Dedifferentiated amniotic fluid mesenchymal stem cell (primary cell): Measurements from ENCODE around the gene BNC1.
A peak's percentile ranks its signal among the peaks of the same experiment; 100 is the strongest.

Source experiments
- DNase-seq: peaks from one replicate; pipeline ENCODE4 v3.0.0-alpha.2; 2016; ENCODE audit errors: extremely low spot score

The BNC1 gene, protein sequence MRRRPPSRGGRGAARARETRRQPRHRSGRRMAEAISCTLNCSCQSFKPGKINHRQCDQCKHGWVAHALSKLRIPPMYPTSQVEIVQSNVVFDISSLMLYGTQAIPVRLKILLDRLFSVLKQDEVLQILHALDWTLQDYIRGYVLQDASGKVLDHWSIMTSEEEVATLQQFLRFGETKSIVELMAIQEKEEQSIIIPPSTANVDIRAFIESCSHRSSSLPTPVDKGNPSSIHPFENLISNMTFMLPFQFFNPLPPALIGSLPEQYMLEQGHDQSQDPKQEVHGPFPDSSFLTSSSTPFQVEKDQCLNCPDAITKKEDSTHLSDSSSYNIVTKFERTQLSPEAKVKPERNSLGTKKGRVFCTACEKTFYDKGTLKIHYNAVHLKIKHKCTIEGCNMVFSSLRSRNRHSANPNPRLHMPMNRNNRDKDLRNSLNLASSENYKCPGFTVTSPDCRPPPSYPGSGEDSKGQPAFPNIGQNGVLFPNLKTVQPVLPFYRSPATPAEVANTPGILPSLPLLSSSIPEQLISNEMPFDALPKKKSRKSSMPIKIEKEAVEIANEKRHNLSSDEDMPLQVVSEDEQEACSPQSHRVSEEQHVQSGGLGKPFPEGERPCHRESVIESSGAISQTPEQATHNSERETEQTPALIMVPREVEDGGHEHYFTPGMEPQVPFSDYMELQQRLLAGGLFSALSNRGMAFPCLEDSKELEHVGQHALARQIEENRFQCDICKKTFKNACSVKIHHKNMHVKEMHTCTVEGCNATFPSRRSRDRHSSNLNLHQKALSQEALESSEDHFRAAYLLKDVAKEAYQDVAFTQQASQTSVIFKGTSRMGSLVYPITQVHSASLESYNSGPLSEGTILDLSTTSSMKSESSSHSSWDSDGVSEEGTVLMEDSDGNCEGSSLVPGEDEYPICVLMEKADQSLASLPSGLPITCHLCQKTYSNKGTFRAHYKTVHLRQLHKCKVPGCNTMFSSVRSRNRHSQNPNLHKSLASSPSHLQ

DNA sequence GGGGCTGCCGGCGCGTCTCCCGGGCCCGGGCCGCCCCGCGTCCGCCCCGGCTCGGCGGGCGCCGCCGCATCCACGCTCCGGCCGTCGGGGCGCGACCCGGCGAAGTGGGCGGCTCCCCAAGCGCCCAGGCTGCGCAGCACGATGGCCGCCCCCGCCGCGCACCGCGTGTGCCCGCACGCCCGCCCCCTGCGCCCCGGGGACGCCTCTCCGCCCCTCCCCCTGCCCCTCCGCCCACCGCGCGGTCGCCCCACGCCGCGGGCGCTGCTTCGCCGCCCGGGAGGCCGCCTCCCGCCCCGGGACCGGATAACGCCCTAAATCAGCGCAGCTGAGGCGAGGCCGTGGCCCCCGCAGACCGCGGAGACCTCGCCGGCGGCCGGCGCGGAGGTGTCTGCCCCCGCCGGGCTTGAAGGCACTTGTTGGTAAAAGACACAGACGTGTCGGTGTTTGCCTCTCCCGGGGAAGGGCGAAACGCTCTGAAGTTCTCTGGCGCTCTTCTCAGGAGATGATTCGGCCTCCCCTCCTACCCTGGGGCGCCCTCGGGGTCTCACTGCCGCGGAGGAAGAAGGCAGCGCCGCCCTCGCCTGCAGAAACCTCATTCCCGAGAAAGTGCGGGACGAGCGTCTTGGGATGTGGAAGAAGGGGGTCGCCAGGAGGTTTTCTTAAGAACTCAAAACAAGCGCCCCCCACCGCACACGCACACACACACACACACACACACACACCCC is at the start of gene BNC1:
TSS of gene BNC1 (minus strand) at position 106 of the 725 bp plus-strand sequence. CDS start at position 70, 36 bp downstream.
- DNase-seq, result no peak

DNA sequence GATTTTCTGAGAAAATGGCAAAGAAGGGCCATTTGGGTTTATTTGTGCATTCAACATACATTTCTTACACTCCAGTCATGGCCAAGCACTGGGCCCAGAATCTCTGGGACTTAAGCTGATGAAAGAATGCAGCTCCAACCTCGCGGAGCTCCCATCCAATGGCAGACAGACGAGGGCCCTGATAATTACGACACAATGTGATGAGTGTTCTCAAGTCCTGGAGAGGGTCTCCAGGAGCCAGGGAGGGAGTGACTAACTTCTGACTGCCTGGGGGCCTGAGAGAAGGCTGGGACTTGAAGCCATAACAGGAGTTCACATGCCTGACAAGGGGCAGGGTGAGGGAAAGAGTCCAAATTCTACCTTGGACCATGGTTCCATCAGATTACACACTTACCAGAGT is 42.6 kb upstream of the BNC1 start:
- DNase-seq, result no peak

DNA sequence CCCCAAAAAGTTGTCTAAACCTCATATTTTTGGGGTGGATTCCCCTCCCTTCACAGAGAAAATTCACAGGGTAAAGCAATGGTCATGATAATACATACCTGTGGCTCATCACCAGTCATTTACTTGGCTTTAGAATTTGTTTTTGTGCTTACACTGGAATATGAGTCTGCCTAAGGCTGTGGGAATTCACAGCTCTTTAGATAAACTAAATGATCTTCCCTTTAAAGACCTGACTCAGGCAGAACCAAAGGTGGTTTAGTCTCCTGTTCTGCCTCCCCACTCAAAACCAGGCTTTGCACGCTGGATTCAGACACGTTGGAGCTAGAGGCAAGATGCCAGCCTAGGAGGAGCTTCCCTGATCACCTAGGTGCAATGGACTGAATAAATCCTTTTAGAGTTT is 40.3 kb upstream of the BNC1 start:
- no peak for DNase-seq

DNA sequence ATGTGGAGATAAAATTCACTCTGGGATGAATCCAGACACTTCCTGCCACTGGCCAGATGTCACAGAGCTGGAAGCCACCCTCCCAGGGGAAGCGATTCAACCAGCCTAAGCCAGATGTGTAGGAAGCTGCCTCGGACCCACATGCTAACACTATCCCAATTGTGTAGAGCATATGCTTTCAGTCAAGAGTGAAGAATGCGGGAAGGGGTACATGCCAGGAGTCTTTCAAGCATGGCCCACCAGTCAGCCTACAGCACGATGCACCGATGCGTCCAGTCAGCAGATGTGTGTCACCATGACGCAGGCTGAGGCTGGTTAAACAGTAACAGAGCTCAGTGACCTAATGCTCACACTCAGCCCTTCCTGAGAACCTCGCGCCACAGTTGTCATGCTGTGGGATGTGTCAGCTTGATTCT is 38.8 kb upstream of the BNC1 start:
- DNase-seq, result peak; percentile 70

DNA sequence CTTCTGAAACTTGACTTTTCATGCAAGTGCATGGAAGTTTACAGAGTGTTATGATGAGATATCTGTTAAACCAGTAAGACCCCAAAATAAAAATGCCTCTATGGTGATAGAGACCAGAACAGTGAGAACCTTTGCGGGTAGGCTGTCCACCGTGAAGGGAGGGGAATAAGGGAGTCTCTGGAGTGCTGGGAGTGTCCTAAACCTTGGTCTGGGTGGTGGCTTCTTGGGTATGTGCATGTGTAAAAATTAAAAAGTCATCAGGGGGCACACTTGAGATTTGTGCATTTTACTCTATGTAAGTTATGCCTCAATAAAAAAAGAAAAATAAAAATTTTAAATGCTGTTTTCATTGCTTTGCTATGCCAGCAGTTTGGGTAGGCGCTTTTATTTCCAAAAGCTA is 38.2 kb upstream of the BNC1 start:
- DNase-seq, result no peak

DNA sequence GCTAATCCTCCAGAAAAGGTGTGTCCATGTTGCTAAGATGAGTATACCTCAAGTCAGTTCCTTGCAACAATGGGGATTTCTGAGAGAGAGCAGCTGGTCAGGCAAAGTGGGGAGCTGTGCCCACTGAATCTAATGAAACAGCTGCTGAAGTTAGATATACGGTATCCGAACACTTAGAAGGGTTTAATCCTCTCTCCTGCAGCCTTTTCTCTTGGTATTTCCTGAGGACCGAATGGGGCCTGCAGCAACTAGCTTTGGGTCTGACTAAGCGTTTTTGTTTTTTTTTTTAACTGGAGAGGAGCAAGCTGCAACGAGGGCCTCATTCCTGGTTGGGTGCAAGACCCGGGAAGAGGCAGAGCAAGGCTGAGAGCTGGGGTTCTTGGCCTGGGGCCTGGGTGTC is 37.6 kb upstream of the BNC1 start:
- peak; percentile 19 for DNase-seq

DNA sequence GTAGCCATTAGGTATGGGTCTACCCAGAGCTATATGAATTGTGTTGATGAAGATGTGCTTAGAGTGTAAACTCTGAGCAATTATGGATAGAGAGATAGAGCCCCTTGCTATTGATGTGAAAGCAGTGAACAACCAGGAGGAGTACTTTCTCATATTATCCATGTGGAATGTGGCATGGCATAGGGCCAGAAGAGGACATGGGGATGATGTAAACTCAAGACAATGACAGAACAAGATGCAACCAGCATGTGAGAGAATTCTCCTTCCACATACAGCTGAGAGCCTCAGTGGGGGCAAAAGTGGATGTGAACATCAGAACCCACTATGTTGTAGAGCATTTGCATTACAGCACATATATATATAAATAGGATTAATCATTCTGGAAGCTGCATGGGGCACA is 36.4 kb upstream of the BNC1 start:
- peak; percentile 17 for DNase-seq

DNA sequence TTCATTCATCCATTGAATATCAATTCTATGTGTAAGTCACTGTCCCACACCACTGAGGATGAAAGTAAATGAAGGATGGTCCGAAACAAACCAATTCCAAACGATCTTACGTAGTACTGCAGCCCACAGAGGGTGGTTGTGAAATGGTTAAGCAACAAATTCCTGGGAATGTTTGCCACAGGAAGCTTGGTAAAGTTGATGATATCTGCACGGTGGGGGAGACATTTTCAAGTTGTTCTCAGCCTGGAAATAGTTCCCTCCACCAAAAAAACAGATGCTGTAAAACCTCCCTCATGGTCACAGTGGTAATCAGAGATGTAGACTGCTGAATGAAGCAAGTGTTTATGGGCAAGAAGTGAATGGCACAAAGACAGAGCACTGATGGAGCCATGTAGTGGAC is 35.9 kb upstream of the BNC1 start:
- DNase-seq, result no peak

DNA sequence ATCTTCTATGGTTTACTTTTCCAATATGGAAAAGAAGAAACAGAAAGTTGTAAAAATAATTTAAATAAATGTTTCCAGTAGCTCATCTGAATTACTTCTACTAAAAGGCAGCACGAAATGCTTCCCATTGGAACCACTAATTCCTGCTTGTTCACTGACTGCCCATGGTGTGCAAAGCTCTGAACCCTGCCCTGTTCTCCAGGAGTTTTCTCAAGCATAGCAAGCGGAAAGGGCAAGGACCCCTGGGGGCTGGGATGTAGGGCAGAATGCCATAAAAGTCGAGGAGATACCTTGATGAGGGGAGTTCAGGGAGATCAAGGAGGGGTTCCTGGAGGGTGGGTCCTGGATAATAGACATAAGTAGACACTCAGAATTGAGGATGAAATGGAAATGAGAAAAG is 35.3 kb upstream of the BNC1 start:
- DNase-seq, result no peak

DNA sequence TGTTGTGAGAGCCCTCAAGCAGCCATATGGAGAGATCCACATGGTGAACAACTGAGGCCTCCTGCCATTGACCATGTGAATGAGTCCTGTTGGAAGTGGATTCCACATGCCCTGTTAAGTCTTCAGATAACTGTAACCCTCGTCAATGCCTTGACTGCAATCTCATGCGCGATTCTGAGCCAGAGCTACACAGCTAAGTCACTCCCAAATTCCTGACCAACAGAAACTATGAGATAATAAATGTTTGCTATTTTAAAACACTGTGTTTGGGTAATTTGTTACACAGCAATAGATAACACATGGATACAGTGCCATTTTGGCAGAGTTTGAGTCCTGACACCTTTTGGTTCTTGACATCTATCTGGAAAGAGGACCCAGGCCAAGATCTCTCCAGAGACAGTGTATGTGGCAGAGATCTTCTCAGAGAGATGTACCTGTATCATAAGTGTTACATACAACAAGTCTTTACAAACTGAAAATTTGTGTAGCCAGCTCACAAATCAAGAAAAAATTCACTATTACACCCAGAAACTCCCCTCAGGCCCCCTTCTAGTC is 34.5 kb upstream of the BNC1 start:
- no peak for DNase-seq

DNA sequence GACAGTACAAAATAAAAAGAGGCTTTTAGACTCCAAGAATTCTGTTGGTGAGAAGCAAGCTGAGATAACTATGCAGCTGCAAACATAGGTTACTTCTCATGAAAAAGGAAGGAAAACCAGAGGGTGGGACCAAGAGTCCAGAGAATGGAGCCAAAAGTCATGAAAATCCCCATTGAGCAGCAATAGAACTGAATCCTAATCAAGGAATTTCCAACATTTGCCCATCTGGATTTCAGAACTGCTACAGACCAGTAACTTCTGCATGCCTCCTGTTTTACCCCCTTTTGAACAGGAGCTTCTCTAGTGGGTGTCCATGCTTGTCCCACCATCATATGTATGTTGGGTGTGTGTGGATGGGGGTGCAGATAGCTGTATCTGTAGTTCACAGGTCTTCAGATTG is 33.6 kb upstream of the BNC1 start:
- DNase-seq, result no peak

DNA sequence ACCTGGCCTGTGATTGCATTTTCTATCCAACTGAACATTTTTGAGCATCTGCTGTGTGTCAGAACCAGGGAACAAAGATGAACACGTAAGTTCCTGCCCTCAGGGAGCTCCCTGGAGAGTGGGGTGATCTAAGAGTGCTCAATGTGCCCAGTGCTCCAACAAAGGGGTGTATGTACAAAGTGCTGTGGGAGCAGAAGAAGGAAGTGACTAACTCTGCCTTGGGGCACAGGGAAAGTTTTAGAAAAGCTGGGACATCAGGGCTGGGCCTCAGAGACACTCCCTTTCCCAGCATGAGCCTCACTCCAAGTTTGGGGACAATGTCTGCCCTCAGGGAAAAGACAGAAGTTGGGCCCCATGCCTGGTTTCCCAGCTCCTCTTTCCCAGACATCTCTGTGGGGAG is 27.6 kb upstream of the BNC1 start:
- no peak for DNase-seq

DNA sequence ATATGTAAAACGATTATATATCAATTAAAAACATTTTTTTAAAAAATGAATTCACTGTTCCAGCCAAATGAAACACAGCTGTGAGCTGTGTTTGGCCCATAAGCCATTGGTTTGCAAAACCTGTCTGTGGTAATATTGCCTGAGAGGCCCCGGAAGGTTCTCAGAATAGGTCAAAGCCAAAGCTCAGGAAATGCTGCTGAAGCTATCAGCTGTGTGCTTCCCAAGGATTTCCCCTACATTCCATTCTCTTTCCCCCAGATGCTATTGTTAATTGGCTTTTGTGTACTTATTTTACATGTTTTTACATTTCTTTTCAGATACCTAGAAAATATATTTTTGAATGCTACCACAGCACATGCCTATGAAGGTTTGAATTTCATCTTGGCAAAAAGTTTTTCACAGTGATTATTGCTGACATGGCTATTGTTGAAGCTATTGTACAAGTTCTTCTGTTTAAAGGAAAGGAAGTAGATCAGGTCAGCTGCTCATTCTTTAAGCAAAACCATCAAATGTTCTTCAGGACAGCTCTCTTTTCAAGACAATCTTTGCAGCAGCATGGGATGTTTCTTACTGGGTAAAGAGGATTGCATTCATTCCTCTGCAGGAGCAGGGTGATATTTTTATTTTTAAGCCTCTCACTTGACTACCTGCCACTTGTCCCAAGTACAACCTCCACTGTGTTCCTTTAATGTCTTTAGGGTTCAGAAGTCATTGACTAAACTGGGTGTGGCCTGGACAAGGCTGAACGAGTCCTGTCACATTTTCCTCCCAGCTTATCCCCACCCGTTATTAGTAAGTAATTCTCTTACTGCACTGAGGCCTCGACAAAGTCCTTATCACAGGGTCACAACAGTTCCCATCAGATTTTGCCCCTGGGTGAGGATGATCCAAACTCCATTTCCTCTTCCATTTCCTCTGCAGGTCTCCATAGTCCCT is 26.3 kb upstream of the BNC1 start:
- DNase-seq, result no peak

DNA sequence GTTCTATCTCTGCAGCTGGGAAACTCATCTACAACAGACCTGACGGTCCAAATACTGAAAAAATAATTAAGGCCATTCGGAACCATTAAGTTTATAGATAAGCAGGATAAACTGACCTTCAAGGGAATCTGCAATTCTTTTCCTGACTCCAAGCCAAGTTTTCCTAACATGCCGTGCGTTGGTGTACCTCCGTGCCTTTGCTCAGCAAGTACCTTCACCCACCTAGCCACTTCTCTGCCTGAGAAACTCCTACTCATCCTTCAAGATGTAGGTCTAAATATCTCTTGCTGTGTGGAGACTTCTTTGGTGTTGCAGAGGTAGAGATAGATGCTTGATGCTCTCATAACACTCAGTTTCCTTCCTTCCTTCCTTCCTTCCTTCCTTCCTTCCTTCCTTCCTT is 24.2 kb upstream of the BNC1 start:
- DNase-seq, result no peak

DNA sequence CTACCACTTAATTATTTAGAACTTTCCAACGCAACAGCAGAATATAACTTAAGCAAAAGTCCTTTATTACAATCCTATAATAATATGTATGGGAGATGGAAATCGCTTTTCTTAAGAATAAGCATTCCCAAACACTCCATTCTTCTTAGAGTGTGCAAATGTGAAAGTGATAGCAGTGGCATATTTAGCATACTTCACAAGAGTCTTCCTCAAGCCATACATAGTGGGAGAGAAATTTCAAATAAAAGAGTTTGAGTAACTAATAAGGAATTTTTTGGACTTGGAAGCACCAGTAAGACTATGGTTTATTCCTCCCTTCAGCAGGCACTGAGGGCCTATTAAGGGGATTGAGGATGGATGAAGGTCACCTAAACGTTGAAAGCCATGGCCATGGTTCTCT is 22.1 kb upstream of the BNC1 start:
- DNase-seq, result no peak

DNA sequence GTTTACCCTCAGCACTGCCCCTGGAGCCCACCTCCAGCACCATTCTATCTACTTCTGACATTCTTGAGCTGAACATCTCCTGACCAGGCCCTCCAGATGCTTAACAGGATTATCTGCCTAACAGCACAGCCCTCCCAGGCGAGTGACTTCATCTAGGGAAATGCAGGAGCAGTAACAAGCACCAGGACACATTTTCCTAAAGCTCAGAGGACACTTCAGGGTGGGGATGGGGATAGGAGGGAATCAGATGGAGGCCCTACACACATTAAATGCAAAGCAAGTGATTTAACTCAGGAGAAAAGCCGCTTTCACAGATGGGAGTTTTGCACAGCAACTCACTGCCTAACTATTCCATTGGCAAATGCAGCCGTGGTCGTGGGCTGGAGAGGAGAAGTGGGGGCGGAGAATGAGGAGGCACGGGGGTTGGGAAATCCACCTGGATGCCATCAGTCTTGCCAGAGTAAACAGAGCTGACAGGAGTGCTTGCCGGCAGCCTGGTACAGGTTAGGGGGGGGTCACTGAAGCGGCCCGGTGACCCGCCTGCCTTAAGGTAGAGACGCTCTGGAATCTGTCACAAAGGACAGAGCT is 21.3 kb upstream of the BNC1 start:
- no peak for DNase-seq

DNA sequence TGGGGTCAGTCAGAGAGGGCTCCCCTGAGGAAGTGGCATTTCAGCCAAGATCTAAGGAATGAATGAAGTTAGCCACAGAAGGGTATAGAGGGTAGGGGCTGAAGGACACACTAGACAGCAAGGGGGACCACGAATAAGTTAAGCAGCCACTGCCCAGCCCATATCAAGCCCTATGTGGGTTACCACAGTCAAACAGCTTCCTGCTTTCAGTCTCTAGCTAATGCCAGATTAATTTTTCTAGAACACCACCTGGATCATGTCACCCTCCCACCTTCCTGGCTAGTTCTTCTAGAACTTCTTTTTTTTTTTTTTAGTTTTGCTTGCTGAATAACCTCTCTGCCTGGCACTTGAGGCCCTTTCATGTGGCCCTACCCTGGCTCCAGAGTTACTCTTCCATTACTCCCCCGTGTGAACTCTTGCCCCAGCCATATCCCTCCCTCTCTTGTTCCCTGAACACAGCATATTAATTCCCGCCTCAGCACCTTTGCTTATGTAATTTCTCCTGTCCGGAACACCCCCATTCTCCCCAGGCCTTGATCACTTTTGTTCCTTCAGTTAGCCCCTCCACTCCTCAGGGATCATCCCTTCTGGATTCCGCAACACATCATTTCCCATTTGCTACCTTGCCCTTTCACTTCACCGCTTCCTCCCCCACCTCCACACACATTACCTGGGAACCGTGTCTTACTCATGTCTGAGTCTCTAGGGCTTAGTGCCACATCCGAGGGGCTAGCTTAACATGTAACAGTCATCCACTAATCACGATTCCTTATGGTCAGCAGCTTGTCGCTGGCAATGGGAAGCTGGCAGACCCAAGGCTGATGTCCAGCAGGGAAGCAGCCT is 20.6 kb upstream of the BNC1 start:
- no peak for DNase-seq

DNA sequence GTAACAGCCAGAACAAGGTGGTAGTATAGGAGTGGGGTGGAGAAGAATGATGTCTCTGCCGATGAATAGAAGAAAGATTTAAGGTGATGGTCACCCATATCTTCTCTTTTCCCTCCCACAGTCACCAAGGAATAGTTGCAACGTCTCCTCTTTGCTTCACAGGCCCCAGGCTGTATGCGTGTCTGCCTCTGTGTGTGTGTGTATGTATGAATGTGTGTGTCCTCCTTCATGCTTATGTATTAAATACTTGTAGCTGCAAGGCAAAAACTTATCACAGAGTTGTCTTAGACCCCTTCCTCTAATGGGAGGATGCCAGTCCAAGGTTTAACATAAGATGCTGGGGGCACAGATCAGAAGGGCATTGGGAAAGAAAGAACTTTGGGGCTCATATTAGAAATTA is 19.1 kb upstream of the BNC1 start:
- DNase-seq, result no peak

DNA sequence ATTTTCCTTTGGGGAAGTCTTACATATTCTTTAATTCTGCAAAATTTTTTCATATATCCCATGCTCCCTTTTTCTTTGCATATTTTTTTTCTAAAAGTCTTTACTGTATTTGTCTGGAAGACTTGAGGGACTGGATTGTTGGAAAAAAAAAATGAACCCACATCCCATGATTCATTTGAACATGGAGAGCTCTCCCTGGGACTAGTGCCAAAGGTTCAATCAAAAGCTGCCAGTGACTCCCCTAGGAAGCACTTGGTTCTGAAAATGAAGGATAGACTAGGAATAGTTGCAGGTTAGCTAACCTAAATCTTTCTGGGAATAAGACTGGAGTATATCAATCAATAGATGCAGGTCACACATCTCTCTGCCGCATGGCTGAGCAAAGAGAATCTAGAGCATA is 16.4 kb upstream of the BNC1 start:
- DNase-seq, result no peak
